Right atrium auricular region (tissue), 2 donors: Measurements from ENCODE around the gene XYLB. TPM values are rescaled to one million over a fixed set of nuclear protein-coding genes. Genes with fewer than 3 reads are reported as not detected.
"Not testable (repeated sequence)": the region's sequence is repeated elsewhere in the genome, so short reads cannot be mapped to it uniquely, and the experiment has no call there.

Source experiments
- DNase-seq: peaks from one replicate; pipeline ENCODE4 v3.0.0-alpha.2; 2019; ENCODE audit warnings: low spot score
- H3K27ac ChIP-seq, 2 donors: fragments of 200-600 bp; sonication (generic); 1 replicate in 1 of 2; 2 replicates in 1 of 2; pipeline ENCODE4 v1.5.1; 2016 to 2019
- H3K27me3 ChIP-seq, 2 donors: fragments of 200-600 bp; sonication (generic); one replicate each; pipeline versions ENCODE4 v1.5.1 to v1.6.0; 2017 to 2019
- H3K36me3 ChIP-seq: fragments of 200-600 bp; sonication (generic); one replicate; pipeline ENCODE4 v1.5.1; 2016
- H3K4me1 ChIP-seq, 2 donors: fragments of 200-600 bp; sonication (generic); one replicate each; pipeline versions ENCODE4 v1.5.1 to v1.6.0; 2017 to 2019
- H3K4me3 ChIP-seq, 2 donors: fragments of 200-600 bp; sonication (generic); 1 replicate in 1 of 2; 2 replicates in 1 of 2; pipeline ENCODE4 v1.5.1; 2017 to 2019; ENCODE audit warnings: mild to moderate bottlenecking in 1 of 2, moderate library complexity in 1 of 2
- H3K9me3 ChIP-seq, 2 donors: fragments of 200-600 bp; sonication (generic); one replicate each; pipeline ENCODE4 v1.5.1; 2019
- CTCF ChIP-seq, 2 donors: fragments of 200-600 bp; sonication (generic); IDR thresholded peaks; one replicate each; pipeline ENCODE4 v1.5.1; 2019; ENCODE audit warnings: antibody characterized with exemption in 2 of 2
- total RNA-seq, 2 donors: library from RNA; depleted of rRNA; stranded (reverse); fragments of >200 nt; gene quantifications; one replicate each; pipeline ENCODE4 v1.1.0, GENCODE V29; 2016

The XYLB gene
- under 1 TPM; 0.70 to 0.79 TPM for total RNA-seq

GRCh38 chr3:38346587-38347410 lies at the start of gene XYLB:
XYLB (plus strand) TSS chr3:38346785; CDS start chr3:38346869, 84 bp downstream.
- DNase-seq = peak; percentile 80
- no peaks in the 10 kb centered on the region for H3K4me1 ChIP-seq
- no peaks in the 10 kb centered on the region for H3K36me3 ChIP-seq
- peak within 1 kb of the TSS in 1 of 2 donors; percentile 48 for H3K27ac ChIP-seq
- no peaks in the 10 kb centered on the region for H3K9me3 ChIP-seq
- peak within 1 kb of the TSS; percentile 61 to 71 for H3K4me3 ChIP-seq
- no peaks in the 10 kb centered on the region for H3K27me3 ChIP-seq
- TF ChIP-seq CTCF (IDR thresholded peaks at IDR 0.05) = peak; percentile 70 to 97

- H3K27me3 ChIP-seq, H3K4me3 ChIP-seq, DNase-seq, H3K4me1 ChIP-seq, H3K27ac ChIP-seq, H3K9me3 ChIP-seq, H3K36me3 ChIP-seq: not testable (repeated sequence)
Observed at GRCh38 chr3:38297053-38297452, 49.5 kb upstream of the XYLB start.

DNA sequence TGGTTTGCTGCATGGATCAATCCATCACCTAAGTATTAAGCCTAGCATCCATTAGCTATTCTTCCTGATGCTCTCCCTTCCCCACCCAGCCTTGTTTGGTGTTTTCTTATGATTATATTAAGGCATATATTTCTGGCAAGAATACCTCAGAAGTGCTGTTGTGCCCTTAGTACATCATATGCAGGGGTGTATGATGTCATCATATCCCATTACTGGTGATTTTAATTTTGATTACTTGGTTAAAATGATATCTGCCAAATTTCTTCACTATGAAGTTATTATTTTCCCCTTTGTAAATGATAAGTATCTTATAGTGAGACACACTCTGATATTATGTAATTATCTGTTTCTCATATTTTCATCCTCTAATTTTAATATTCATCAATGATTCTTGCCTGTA lies 49.0 kb upstream of the XYLB start:
- H3K4me3 ChIP-seq = no peak overlapping the region
- no peaks in the 10 kb centered on the region for H3K4me1 ChIP-seq
- DNase-seq = no peak
- H3K27ac ChIP-seq = no peak overlapping the region
- H3K9me3 ChIP-seq = no peaks in the 10 kb centered on the region
- no peaks in the 10 kb centered on the region for H3K27me3 ChIP-seq
- TF ChIP-seq CTCF (IDR thresholded peaks at IDR 0.05) = no peak
- H3K36me3 ChIP-seq = no peaks in the 10 kb centered on the region

GRCh38 chr3:38297947-38298711 lies 48.5 kb upstream of the XYLB start:
- DNase-seq = no peak
- TF ChIP-seq CTCF (IDR thresholded peaks at IDR 0.05) = no peak

GRCh38 chr3:38306941-38307340 lies 39.6 kb upstream of the XYLB start:
- Histone ChIP-seq H3K4me1 (no peaks in the 10 kb centered on the region), H3K27ac (no peak overlapping the region), H3K4me3 (no peak overlapping the region), H3K36me3 (no peaks in the 10 kb centered on the region), H3K27me3 (no peaks in the 10 kb centered on the region), H3K9me3 (no peaks in the 10 kb centered on the region)
- TF ChIP-seq CTCF (IDR thresholded peaks at IDR 0.05) = no peak
- DNase-seq = peak; percentile 34

More at GRCh38 chr3:38297947-38298711, 48.5 kb upstream of the XYLB start:
- no peaks in the 10 kb centered on the region for H3K27me3 ChIP-seq
- H3K4me1 ChIP-seq = no peaks in the 10 kb centered on the region
- H3K27ac ChIP-seq = no peak overlapping the region
- no peaks in the 10 kb centered on the region for H3K36me3 ChIP-seq
- H3K4me3 ChIP-seq = no peak overlapping the region
- no peaks in the 10 kb centered on the region for H3K9me3 ChIP-seq

GRCh38 chr3:38307599-38307998 lies 39.0 kb upstream of the XYLB start:
- DNase-seq = peak; percentile 46
- Histone ChIP-seq H3K36me3 (no peaks in the 10 kb centered on the region), H3K9me3 (no peaks in the 10 kb centered on the region), H3K27ac (no peak overlapping the region), H3K4me1 (no peaks in the 10 kb centered on the region), H3K27me3 (no peaks in the 10 kb centered on the region), H3K4me3 (no peak overlapping the region)
- no peak for TF ChIP-seq CTCF (IDR thresholded peaks at IDR 0.05)
